ENCODE data around the gene KRTAP12-2.

Gene KRTAP12-2

GRCh38 chr21:44695641-44696040 is 28.9 kb upstream of the KRTAP12-2 start:
- H4K20me1 ChIP-seq (ENCODE audit: insufficient read depth), result no peaks in the 10 kb centered on the region
- no peak overlapping the region for H2AFZ ChIP-seq (ENCODE audit: low read depth)
- no peaks in the 10 kb centered on the region for H3K79me2 ChIP-seq (ENCODE audit: insufficient read depth, low read depth)
- TF ChIP-seq CTCF (conservative IDR thresholded peaks at IDR 0.05; ENCODE audit: low read depth, low read length), result no peak
- peaks cover 76% of the 10 kb centered on the region for H3K27me3 ChIP-seq (ENCODE audit: insufficient read depth, low read depth)
- H3K9ac ChIP-seq, result no peak overlapping the region
- H3K4me2 ChIP-seq, result no peak overlapping the region
- no peak overlapping the region for H3K27ac ChIP-seq
- H3K4me3 ChIP-seq (IDR thresholded peaks at IDR 0.05; ENCODE audit: insufficient read depth, low read depth, low read length), result no peak overlapping the region
- H3K36me3 ChIP-seq (ENCODE audit: insufficient read depth), result no peaks in the 10 kb centered on the region
- H3K4me1 ChIP-seq (ENCODE audit: low read depth, poor library complexity, severe bottlenecking), result no peaks in the 10 kb centered on the region

- Histone ChIP-seq H3K36me3 (ENCODE audit: insufficient read depth) (no peaks in the 10 kb centered on the region), H3K4me1 (ENCODE audit: low read depth, poor library complexity, severe bottlenecking) (no peaks in the 10 kb centered on the region), H3K27ac (no peak overlapping the region), H3K27me3 (ENCODE audit: insufficient read depth, low read depth) (peaks cover 71% of the 10 kb centered on the region), H3K79me2 (ENCODE audit: insufficient read depth, low read depth) (no peaks in the 10 kb centered on the region), H3K4me3 (IDR thresholded peaks at IDR 0.05; ENCODE audit: insufficient read depth, low read depth, low read length) (no peak overlapping the region), H3K4me2 (no peak overlapping the region), H2AFZ (ENCODE audit: low read depth) (no peak overlapping the region), H3K9ac (no peak overlapping the region), H4K20me1 (ENCODE audit: insufficient read depth) (no peaks in the 10 kb centered on the region)
- no peak for TF ChIP-seq CTCF (conservative IDR thresholded peaks at IDR 0.05; ENCODE audit: low read depth, low read length)
Measured at GRCh38 chr21:44695184-44695583, 28.5 kb upstream of the KRTAP12-2 start.

GRCh38 chr21:44694776-44695175 is 28.0 kb upstream of the KRTAP12-2 start:
- H3K4me1 ChIP-seq (ENCODE audit: low read depth, poor library complexity, severe bottlenecking), result no peaks in the 10 kb centered on the region
- H3K4me2 ChIP-seq, result no peak overlapping the region
- H3K36me3 ChIP-seq (ENCODE audit: insufficient read depth), result no peaks in the 10 kb centered on the region
- no peak overlapping the region for H2AFZ ChIP-seq (ENCODE audit: low read depth)
- no peak overlapping the region for H3K27ac ChIP-seq
- no peaks in the 10 kb centered on the region for H3K79me2 ChIP-seq (ENCODE audit: insufficient read depth, low read depth)
- TF ChIP-seq CTCF (conservative IDR thresholded peaks at IDR 0.05; ENCODE audit: low read depth, low read length), result no peak
- H3K27me3 ChIP-seq (ENCODE audit: insufficient read depth, low read depth), result peaks cover 67% of the 10 kb centered on the region
- H4K20me1 ChIP-seq (ENCODE audit: insufficient read depth), result no peaks in the 10 kb centered on the region
- H3K9ac ChIP-seq, result no peak overlapping the region
- H3K4me3 ChIP-seq (IDR thresholded peaks at IDR 0.05; ENCODE audit: insufficient read depth, low read depth, low read length), result no peak overlapping the region

- Histone ChIP-seq H4K20me1 (ENCODE audit: insufficient read depth) (no peaks in the 10 kb centered on the region), H3K9ac (no peak overlapping the region), H3K27ac (no peak overlapping the region), H2AFZ (ENCODE audit: low read depth) (no peak overlapping the region), H3K4me2 (no peak overlapping the region), H3K79me2 (ENCODE audit: insufficient read depth, low read depth) (no peaks in the 10 kb centered on the region), H3K4me3 (IDR thresholded peaks at IDR 0.05; ENCODE audit: insufficient read depth, low read depth, low read length) (no peak overlapping the region), H3K4me1 (ENCODE audit: low read depth, poor library complexity, severe bottlenecking) (no peaks in the 10 kb centered on the region), H3K36me3 (ENCODE audit: insufficient read depth) (no peaks in the 10 kb centered on the region), H3K27me3 (ENCODE audit: insufficient read depth, low read depth) (peaks cover 56% of the 10 kb centered on the region)
- TF ChIP-seq CTCF (conservative IDR thresholded peaks at IDR 0.05; ENCODE audit: low read depth, low read length), result no peak
Measured at GRCh38 chr21:44692798-44693512, 26.2 kb upstream of the KRTAP12-2 start.

Data from KMS-11 (cell line).